Nephron progenitor cell (in vitro differentiated cells): ENCODE measurements around the gene LMF1.
"Not testable (repeated sequence)": the region's sequence is repeated elsewhere in the genome, so short reads cannot be mapped to it uniquely, and the experiment has no call there.

ENCODE experiments used
- DNase-seq: peaks from one replicate; pipeline ENCODE4 v3.0.0; 2021
- H3K27ac Mint-ChIP-seq: 2 replicates; pipeline ENCODE4 v1.8.0; 2021; ENCODE audit warnings: mild to moderate bottlenecking, moderate library complexity, mixed read lengths
- H3K27me3 Mint-ChIP-seq: 2 replicates; pipeline ENCODE4 v1.8.0; 2021; ENCODE audit warnings: mild to moderate bottlenecking, low read depth, mixed read lengths; ENCODE audit not compliant: poor library complexity
- H3K36me3 Mint-ChIP-seq: 2 replicates; pipeline ENCODE4 v1.8.0; 2021; ENCODE audit warnings: low read depth, mixed read lengths
- H3K4me1 Mint-ChIP-seq: 2 replicates; pipeline ENCODE4 v1.8.0; 2021; ENCODE audit warnings: mixed read lengths
- H3K4me3 Mint-ChIP-seq: 2 replicates; pipeline ENCODE4 v1.8.0; 2021; ENCODE audit warnings: mild to moderate bottlenecking, moderate library complexity, mixed read lengths
- H3K9me3 Mint-ChIP-seq: 2 replicates; pipeline ENCODE4 v1.8.0; 2021; ENCODE audit warnings: mild to moderate bottlenecking, moderate library complexity, mixed read lengths
- CTCF ChIP-seq: fragments of 200-600 bp; sonication (generic); IDR thresholded peaks from 2 replicates; pipeline ENCODE4 v1.5.0; 2021; ENCODE audit warnings: antibody characterized with exemption

The LMF1 gene

GRCh38 chr16:952321-952720 lies 18.5 kb downstream of the LMF1 start:
- H3K27me3 Mint-ChIP-seq: no peaks in the 10 kb centered on the region
- no peak for DNase-seq
- H3K4me1 Mint-ChIP-seq: peaks cover 5% of the 10 kb centered on the region
- no peak for TF ChIP-seq CTCF
- no peak overlapping the region for H3K4me3 Mint-ChIP-seq
- H3K36me3 Mint-ChIP-seq: peaks cover 30% of the 10 kb centered on the region
- peaks cover 4% of the 10 kb centered on the region for H3K9me3 Mint-ChIP-seq
- H3K27ac Mint-ChIP-seq: no peak overlapping the region

- no peak for TF ChIP-seq CTCF
- H3K4me1 Mint-ChIP-seq: peaks cover 7% of the 10 kb centered on the region
- no peak for DNase-seq
- no peak overlapping the region for H3K27ac Mint-ChIP-seq
- no peak overlapping the region for H3K4me3 Mint-ChIP-seq
- H3K27me3 Mint-ChIP-seq: peaks cover 2% of the 10 kb centered on the region
- H3K9me3 Mint-ChIP-seq: no peaks in the 10 kb centered on the region
- H3K36me3 Mint-ChIP-seq: peaks cover 32% of the 10 kb centered on the region
Observed at GRCh38 chr16:951660-952301, 19.0 kb downstream of the LMF1 start.

- not testable (repeated sequence) for H3K27me3 Mint-ChIP-seq, H3K27ac Mint-ChIP-seq, H3K4me3 Mint-ChIP-seq, DNase-seq, H3K9me3 Mint-ChIP-seq, H3K4me1 Mint-ChIP-seq
- H3K36me3 Mint-ChIP-seq: peaks cover 33% of the 10 kb centered on the region
Observed at GRCh38 chr16:950733-951573, 19.8 kb downstream of the LMF1 start.

GRCh38 chr16:948767-949166 lies 22.0 kb downstream of the LMF1 start:
- Mint-ChIP-seq H3K9me3 (peaks cover 15% of the 10 kb centered on the region), H3K36me3 (peaks cover 47% of the 10 kb centered on the region)
- not testable (repeated sequence) for DNase-seq, H3K4me3 Mint-ChIP-seq, H3K27ac Mint-ChIP-seq, H3K4me1 Mint-ChIP-seq, H3K27me3 Mint-ChIP-seq

- DNase-seq, H3K4me1 Mint-ChIP-seq, H3K27ac Mint-ChIP-seq, H3K4me3 Mint-ChIP-seq, H3K27me3 Mint-ChIP-seq: not testable (repeated sequence)
- Mint-ChIP-seq H3K36me3 (peaks cover 53% of the 10 kb centered on the region), H3K9me3 (peaks cover 24% of the 10 kb centered on the region)
Observed at GRCh38 chr16:947922-948303, 22.9 kb downstream of the LMF1 start.

GRCh38 chr16:947255-947921 lies 23.4 kb downstream of the LMF1 start:
- no peak overlapping the region for H3K27ac Mint-ChIP-seq
- H3K4me3 Mint-ChIP-seq: no peak overlapping the region
- DNase-seq: no peak
- peaks cover 29% of the 10 kb centered on the region for H3K9me3 Mint-ChIP-seq
- TF ChIP-seq CTCF: no peak
- peaks cover 55% of the 10 kb centered on the region for H3K36me3 Mint-ChIP-seq
- H3K27me3 Mint-ChIP-seq: peaks cover 4% of the 10 kb centered on the region
- peaks cover 10% of the 10 kb centered on the region for H3K4me1 Mint-ChIP-seq

- H3K27ac Mint-ChIP-seq: no peak overlapping the region
- H3K9me3 Mint-ChIP-seq: peaks cover 43% of the 10 kb centered on the region
- peaks cover 5% of the 10 kb centered on the region for H3K27me3 Mint-ChIP-seq
- peaks cover 60% of the 10 kb centered on the region for H3K36me3 Mint-ChIP-seq
- TF ChIP-seq CTCF: no peak
- H3K4me1 Mint-ChIP-seq: peaks cover 5% of the 10 kb centered on the region
- H3K4me3 Mint-ChIP-seq: no peak overlapping the region
- no peak for DNase-seq
Observed at GRCh38 chr16:946048-946395, 24.8 kb downstream of the LMF1 start.
